Testis (tissue), 2 donors: Measurements from ENCODE around the gene C5orf47.

Source experiments
- CTCF ChIP-seq, 3 experiments: fragments of 450-650 bp in 2 of 3; fragments of 200-600 bp in 1 of 3; sonication (generic) in 1 of 3; IDR thresholded peaks; one replicate each; pipeline ENCODE4 v1.5.1; 2016 to 2019; ENCODE audit warnings: antibody characterized with exemption in 3 of 3, mild to moderate bottlenecking in 2 of 3, moderate library complexity in 1 of 3
- POLR2A ChIP-seq: fragments of 450-650 bp; IDR thresholded peaks from one replicate; pipeline ENCODE4 v1.6.1; 2017; ENCODE audit warnings: antibody characterized with exemption, mild to moderate bottlenecking, moderate library complexity

DNA sequence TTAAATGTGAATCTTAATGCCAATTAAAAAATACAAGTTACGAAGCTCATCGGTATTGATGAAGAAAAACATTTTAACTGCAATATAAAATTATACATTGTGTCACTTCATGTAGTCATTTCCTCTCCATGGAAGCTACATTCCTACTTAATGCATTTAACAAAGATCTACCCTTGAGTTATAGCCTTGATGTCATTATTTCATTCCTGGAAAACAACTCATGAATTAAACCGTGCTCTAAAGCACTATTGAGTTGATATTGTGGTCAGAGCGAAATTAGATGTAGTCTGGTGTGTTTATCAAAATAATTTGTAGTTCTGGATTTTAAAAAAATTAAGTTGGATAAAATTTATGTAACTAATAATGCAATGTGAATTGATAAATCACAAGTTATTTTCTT is 11.1 kb downstream of the C5orf47 start:
- TF ChIP-seq CTCF (IDR thresholded peaks at IDR 0.05) (no peak), POLR2A (no peak)
